Rectal smooth muscle tissue (tissue), 1 donor: ENCODE measurements around the gene TRIM36.

ENCODE experiments used
- H3K27ac ChIP-seq: one replicate; pipeline ENCODE4 v1.7.0; 2013; ENCODE audit warnings: low read depth, low read length, inconsistent platforms
- H3K27me3 ChIP-seq: one replicate; pipeline ENCODE4 v1.7.0; 2013; ENCODE audit warnings: low read length; ENCODE audit not compliant: control insufficient read depth, insufficient read depth
- H3K36me3 ChIP-seq: one replicate; pipeline ENCODE4 v1.7.0; 2013; ENCODE audit warnings: low read length; ENCODE audit not compliant: control insufficient read depth, insufficient read depth
- H3K4me1 ChIP-seq: one replicate; pipeline ENCODE4 v1.7.0; 2013; ENCODE audit warnings: low read length; ENCODE audit not compliant: control insufficient read depth, insufficient read depth
- H3K4me3 ChIP-seq: one replicate; pipeline ENCODE4 v1.7.0; 2013; ENCODE audit warnings: low read length
- H3K9ac ChIP-seq: one replicate; pipeline ENCODE4 v1.7.0; 2013; ENCODE audit warnings: low read length

Gene TRIM36

GRCh38 chr5:115169487-115170133, at the start of gene TRIM36:
TSS of gene TRIM36 (minus strand) at chr5:115169908. CDS start at chr5:115169634, 274 bp downstream.
- Histone ChIP-seq H3K4me3 (peak within 1 kb of the TSS; percentile 86), H3K27ac (no peak within 1 kb of the TSS), H3K36me3 (no peaks in the 10 kb centered on the region), H3K9ac (peak within 1 kb of the TSS; percentile 69), H3K4me1 (no peaks in the 10 kb centered on the region), H3K27me3 (no peaks in the 10 kb centered on the region)

GRCh38 chr5:115214541-115214940, 44.8 kb upstream of the TRIM36 start:
- no peaks in the 10 kb centered on the region for H3K36me3 ChIP-seq
- no peak overlapping the region for H3K27ac ChIP-seq
- H3K27me3 ChIP-seq = no peaks in the 10 kb centered on the region
- H3K4me3 ChIP-seq = no peak overlapping the region
- no peak overlapping the region for H3K9ac ChIP-seq
- H3K4me1 ChIP-seq = no peaks in the 10 kb centered on the region

- Histone ChIP-seq H3K36me3 (no peaks in the 10 kb centered on the region), H3K27ac (no peak overlapping the region), H3K4me1 (no peaks in the 10 kb centered on the region), H3K27me3 (no peaks in the 10 kb centered on the region), H3K4me3 (no peak overlapping the region), H3K9ac (no peak overlapping the region)
Observed at GRCh38 chr5:115209279-115209678, 39.6 kb upstream of the TRIM36 start.

- no peak overlapping the region for H3K4me3 ChIP-seq
- H3K27ac ChIP-seq = no peak overlapping the region
- no peak overlapping the region for H3K9ac ChIP-seq
- H3K4me1 ChIP-seq = no peaks in the 10 kb centered on the region
- H3K27me3 ChIP-seq = no peaks in the 10 kb centered on the region
- H3K36me3 ChIP-seq = no peaks in the 10 kb centered on the region
Observed at GRCh38 chr5:115202952-115203351, 33.2 kb upstream of the TRIM36 start.

GRCh38 chr5:115196161-115196560, 26.5 kb upstream of the TRIM36 start:
- H3K36me3 ChIP-seq = no peaks in the 10 kb centered on the region
- no peaks in the 10 kb centered on the region for H3K27me3 ChIP-seq

GRCh38 chr5:115194676-115195075, 25.0 kb upstream of the TRIM36 start:
- H3K9ac ChIP-seq = no peak overlapping the region
- H3K27ac ChIP-seq = no peak overlapping the region
- H3K4me1 ChIP-seq = no peaks in the 10 kb centered on the region
- H3K27me3 ChIP-seq = no peaks in the 10 kb centered on the region
- H3K4me3 ChIP-seq = no peak overlapping the region
- no peaks in the 10 kb centered on the region for H3K36me3 ChIP-seq

More at GRCh38 chr5:115196161-115196560, 26.5 kb upstream of the TRIM36 start:
- no peak overlapping the region for H3K27ac ChIP-seq
- no peak overlapping the region for H3K9ac ChIP-seq
- H3K4me1 ChIP-seq = no peaks in the 10 kb centered on the region
- H3K4me3 ChIP-seq = no peak overlapping the region

- Histone ChIP-seq H3K4me1 (no peaks in the 10 kb centered on the region), H3K36me3 (no peaks in the 10 kb centered on the region), H3K4me3 (no peak overlapping the region), H3K9ac (no peak overlapping the region), H3K27ac (no peak overlapping the region), H3K27me3 (no peaks in the 10 kb centered on the region)
Observed at GRCh38 chr5:115193295-115193694, 23.6 kb upstream of the TRIM36 start.

- H3K36me3 ChIP-seq = no peaks in the 10 kb centered on the region
- no peak overlapping the region for H3K4me3 ChIP-seq
- H3K9ac ChIP-seq = no peak overlapping the region
- no peaks in the 10 kb centered on the region for H3K4me1 ChIP-seq
- no peak overlapping the region for H3K27ac ChIP-seq
- no peaks in the 10 kb centered on the region for H3K27me3 ChIP-seq
Observed at GRCh38 chr5:115192098-115192497, 22.4 kb upstream of the TRIM36 start.

GRCh38 chr5:115191474-115192031, 21.8 kb upstream of the TRIM36 start:
- Histone ChIP-seq H3K27ac (no peak overlapping the region), H3K4me3 (no peak overlapping the region), H3K9ac (no peak overlapping the region), H3K27me3 (no peaks in the 10 kb centered on the region), H3K36me3 (no peaks in the 10 kb centered on the region), H3K4me1 (no peaks in the 10 kb centered on the region)

GRCh38 chr5:115190388-115190787, 20.7 kb upstream of the TRIM36 start:
- no peak overlapping the region for H3K9ac ChIP-seq
- H3K4me1 ChIP-seq = no peaks in the 10 kb centered on the region
- no peaks in the 10 kb centered on the region for H3K36me3 ChIP-seq
- H3K4me3 ChIP-seq = no peak overlapping the region
- no peaks in the 10 kb centered on the region for H3K27me3 ChIP-seq
- H3K27ac ChIP-seq = no peak overlapping the region

- no peak overlapping the region for H3K27ac ChIP-seq
- no peak overlapping the region for H3K9ac ChIP-seq
- H3K36me3 ChIP-seq = no peaks in the 10 kb centered on the region
- no peak overlapping the region for H3K4me3 ChIP-seq
- H3K4me1 ChIP-seq = no peaks in the 10 kb centered on the region
- no peaks in the 10 kb centered on the region for H3K27me3 ChIP-seq
Observed at GRCh38 chr5:115189866-115190265, 20.2 kb upstream of the TRIM36 start.

GRCh38 chr5:115186794-115187193, 17.1 kb upstream of the TRIM36 start:
- no peaks in the 10 kb centered on the region for H3K4me1 ChIP-seq
- no peak overlapping the region for H3K9ac ChIP-seq
- H3K27ac ChIP-seq = no peak overlapping the region
- H3K27me3 ChIP-seq = peaks cover under 1% of the 10 kb centered on the region
- H3K4me3 ChIP-seq = no peak overlapping the region
- no peaks in the 10 kb centered on the region for H3K36me3 ChIP-seq

GRCh38 chr5:115184770-115185169, 15.1 kb upstream of the TRIM36 start:
- Histone ChIP-seq H3K27me3 (peaks cover 12% of the 10 kb centered on the region), H3K4me3 (no peak overlapping the region)

More at GRCh38 chr5:115184770-115185169, 15.1 kb upstream of the TRIM36 start:
- H3K4me1 ChIP-seq = no peaks in the 10 kb centered on the region
- no peaks in the 10 kb centered on the region for H3K36me3 ChIP-seq
- H3K27ac ChIP-seq = no peak overlapping the region
- no peak overlapping the region for H3K9ac ChIP-seq
